Measurements from ENCODE around the gene AK4. TPM values are rescaled to one million over a fixed set of nuclear protein-coding genes. Genes with fewer than 3 reads are reported as not detected.

AK4 gene
- total and polyA plus RNA-seq, 4 donors: 52.3 to 106 (median 59.3) TPM

GRCh38 chr1:65170511-65171142, 22.6 kb downstream of the AK4 start:
- no peak for DNase-seq (ENCODE audit: low spot score)
- peaks cover 8 to 73% (median 51%) of the 10 kb centered on the region in 4 donors for H3K4me1 ChIP-seq (ENCODE audit: control insufficient read depth in 4 of 4, insufficient read depth in 4 of 4, low read length in 3 of 4)
- 30% methylated on average over 10 of the region's 10 CpGs for WGBS
- H3K9ac ChIP-seq (ENCODE audit: low read depth in 1 of 2, low read length in 2 of 2): peak overlapping the region in 1 of 2 donors; percentile 58
- no peaks in the 10 kb centered on the region for H3K36me3 ChIP-seq (ENCODE audit: control insufficient read depth in 4 of 4, insufficient read depth in 3 of 4, low read depth in 1 of 4, low read length in 3 of 4)
- H3K27ac ChIP-seq (ENCODE audit: low read depth in 1 of 2, low read length in 2 of 2): peak overlapping the region; percentile 23 to 81
- TF ChIP-seq HNF4A (conservative IDR thresholded peaks at IDR 0.05) (peak; percentile 23 to 57), MAX (IDR thresholded peaks at IDR 0.05) (peak; percentile 20), TAF1 (conservative IDR thresholded peaks at IDR 0.05) (peak; percentile 58), RXRA (IDR thresholded peaks at IDR 0.05) (peak; percentile 31 to 46), NR2F2 (IDR thresholded peaks at IDR 0.05) (no peak), EGR1 (IDR thresholded peaks at IDR 0.05; ENCODE audit: low read depth in 2 of 2) (peak in 1 of 2 donors; percentile 7), ATF3 (IDR thresholded peaks at IDR 0.05) (peak; percentile 4), CTCF (IDR thresholded peaks at IDR 0.05; ENCODE audit: low read depth, low read length, missing input control) (no peak), GABPA (IDR thresholded peaks at IDR 0.05 in 1 of 2, conservative IDR thresholded peaks at IDR 0.05 in 1 of 2) (no peak), RAD21 (IDR thresholded peaks at IDR 0.05) (peak in 1 of 2 donors; percentile 21), HNF4G (IDR thresholded peaks at IDR 0.05) (no peak), ZBTB33 (IDR thresholded peaks at IDR 0.05) (no peak), JUND (IDR thresholded peaks at IDR 0.05) (no peak), REST (IDR thresholded peaks at IDR 0.05) (no peak), FOXA2 (IDR thresholded peaks at IDR 0.05) (no peak), FOXA1 (IDR thresholded peaks at IDR 0.05) (no peak), SP1 (IDR thresholded peaks at IDR 0.05) (peak; percentile 42), YY1 (IDR thresholded peaks at IDR 0.05) (peak; percentile 85)
- no peaks in the 10 kb centered on the region for H3K27me3 ChIP-seq (ENCODE audit: control insufficient read depth in 4 of 4, insufficient read depth in 4 of 4, low read length in 3 of 4)
- peak overlapping the region in 1 of 3 donors; percentile 24 for H3K4me3 ChIP-seq (ENCODE audit: low read depth in 1 of 3, low read length in 3 of 3)
- H3K9me3 ChIP-seq (ENCODE audit: control insufficient read depth in 4 of 4, low read length in 3 of 4): no peaks in the 10 kb centered on the region
